ENCODE data around the gene PRR20E.

- no peak for TF ChIP-seq ZBTB11 (CRISPR knock-in tag; IDR thresholded peaks at IDR 0.05)
- TF ChIP-seq POLR2A (conservative IDR thresholded peaks at IDR 0.05): no peak
- TF ChIP-seq BRF1 (IDR thresholded peaks at IDR 0.05; ENCODE audit: borderline replicate concordance, extremely low read depth, insufficient read length): no peak
- no peak for TF ChIP-seq RNF2 (IDR thresholded peaks at IDR 0.05)
- TF ChIP-seq ARHGAP35 (IDR thresholded peaks at IDR 0.05; ENCODE audit: partially characterized antibody): no peak
- no peak for TF ChIP-seq CTCF (IDR thresholded peaks at IDR 0.05 in 2 of 3, conservative IDR thresholded peaks at IDR 0.05 in 1 of 3; ENCODE audit: insufficient read depth in 2 of 3, low read depth in 1 of 3, low read length in 3 of 3)
- no peak for TF ChIP-seq MAFK (IDR thresholded peaks at IDR 0.05; ENCODE audit: low read length)
Measured at GRCh38 chr13:57136093-57136492, 30.9 kb upstream of the PRR20E start.

Measured in K562 (cell line).